ENCODE results near the gene ATXN7.

- TF ChIP-seq CTCF (conservative IDR thresholded peaks at IDR 0.05; ENCODE audit: low read depth, low read length) (no peak), EZH2 (IDR thresholded peaks at IDR 0.05; ENCODE audit: low read length, unreplicated experiment) (no peak)
Measured at GRCh38 chr3:63814237-63814636, 49.4 kb upstream of the ATXN7 start.
